HG03571 (cell line): Measurements from ENCODE around the gene ATXN2L.
"Not testable (repeated sequence)": the region's sequence is repeated elsewhere in the genome, so short reads cannot be mapped to it uniquely, and the experiment has no call there.

Experiments used
- ATAC-seq: cut with Tn5 transposase; IDR thresholded peaks from one replicate; pipeline ENCODE4 v1.9.1; 2021; ENCODE audit not compliant: unreplicated experiment

The ATXN2L gene

DNA sequence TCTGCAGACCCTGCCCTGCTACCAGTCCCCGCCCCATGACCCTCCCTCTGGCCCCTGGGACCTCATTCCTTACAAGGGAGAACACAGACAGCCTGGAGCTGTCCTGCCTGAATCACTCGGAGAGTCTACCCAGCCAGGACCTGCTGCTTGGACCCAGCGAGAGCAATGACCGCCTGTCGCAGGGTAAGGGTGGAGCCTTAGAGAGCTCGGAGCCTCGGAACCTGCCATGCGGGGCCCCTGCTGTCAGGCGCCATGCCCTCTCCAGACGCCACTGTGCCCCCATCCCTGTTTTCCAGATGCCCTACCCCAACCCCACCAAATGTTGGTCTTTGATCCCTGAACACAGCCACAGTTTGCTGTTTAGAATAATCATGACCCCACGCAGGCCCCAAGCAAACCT lies 46.4 kb downstream of the ATXN2L start:
- ATAC-seq: no peak

DNA sequence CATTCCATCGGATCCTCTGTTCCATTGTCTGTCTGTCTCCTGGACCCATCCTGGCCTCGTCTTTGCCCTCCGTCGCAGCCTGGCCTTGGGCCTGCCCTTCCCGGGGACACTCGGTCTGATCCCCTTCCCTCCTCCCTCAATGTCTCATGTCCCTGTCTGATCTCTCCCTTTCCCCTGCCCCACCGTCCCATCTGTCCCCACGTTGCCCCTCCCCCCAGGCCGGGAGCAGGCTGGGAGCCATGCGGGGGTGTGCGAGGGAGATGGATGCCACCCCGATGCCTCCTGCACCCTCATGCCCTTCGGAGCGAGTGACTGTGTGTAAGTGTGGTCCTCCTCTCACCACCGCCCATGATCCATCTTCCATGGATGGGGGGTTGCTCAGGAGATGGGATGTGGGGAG lies 50.2 kb downstream of the ATXN2L start:
- ATAC-seq: no peak

DNA sequence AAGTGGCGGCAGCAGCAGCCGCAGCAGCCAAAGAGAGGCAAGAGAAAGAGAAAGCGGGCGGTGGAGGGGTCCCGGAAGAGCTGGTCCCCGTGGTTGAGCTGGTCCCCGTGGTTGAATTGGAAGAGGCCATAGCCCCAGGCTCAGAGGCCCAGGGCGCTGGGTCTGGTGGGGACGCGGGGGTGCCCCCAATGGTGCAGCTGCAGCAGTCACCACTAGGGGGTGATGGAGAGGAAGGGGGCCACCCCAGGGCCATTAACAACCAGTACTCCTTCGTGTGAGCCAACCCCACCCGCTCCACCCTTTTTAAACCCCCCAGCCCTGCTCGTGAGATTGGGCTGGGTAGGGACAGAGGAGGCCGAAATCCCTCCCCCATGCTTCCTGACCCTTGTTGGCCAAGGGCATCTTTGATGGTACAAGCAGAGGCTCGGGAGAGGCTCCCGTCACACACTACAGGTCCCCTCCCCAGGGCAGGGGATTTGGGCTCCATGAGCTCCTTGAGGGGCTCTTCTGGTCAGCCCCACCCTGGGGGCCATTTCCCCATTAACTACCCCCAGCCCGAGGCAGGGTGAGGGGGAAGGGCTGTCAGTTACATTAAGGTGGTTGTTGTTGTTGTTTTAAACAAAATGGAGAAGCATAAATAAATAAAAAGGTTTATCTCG lies 50.9 kb downstream of the ATXN2L start:
- no peak for ATAC-seq

DNA sequence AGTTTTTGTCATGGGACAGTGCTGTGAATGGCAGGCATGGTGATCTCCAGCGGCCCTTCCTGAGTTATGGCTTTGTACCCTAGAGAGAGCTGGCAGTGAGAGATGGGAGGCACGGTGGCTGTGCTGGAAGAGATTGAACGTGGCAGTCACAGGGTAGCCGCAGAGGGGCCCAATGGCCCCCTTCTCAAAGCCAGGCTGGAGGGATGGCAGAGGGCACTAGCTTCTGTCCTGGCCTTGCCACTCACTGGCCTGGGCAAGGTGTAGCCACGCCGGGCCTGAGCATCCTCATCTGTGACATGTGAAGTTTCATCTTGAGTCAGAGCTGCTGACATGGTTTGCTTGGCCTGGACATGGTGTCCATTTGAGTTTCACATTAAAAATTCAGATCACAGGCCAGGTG lies 51.6 kb downstream of the ATXN2L start:
- ATAC-seq: no peak

DNA sequence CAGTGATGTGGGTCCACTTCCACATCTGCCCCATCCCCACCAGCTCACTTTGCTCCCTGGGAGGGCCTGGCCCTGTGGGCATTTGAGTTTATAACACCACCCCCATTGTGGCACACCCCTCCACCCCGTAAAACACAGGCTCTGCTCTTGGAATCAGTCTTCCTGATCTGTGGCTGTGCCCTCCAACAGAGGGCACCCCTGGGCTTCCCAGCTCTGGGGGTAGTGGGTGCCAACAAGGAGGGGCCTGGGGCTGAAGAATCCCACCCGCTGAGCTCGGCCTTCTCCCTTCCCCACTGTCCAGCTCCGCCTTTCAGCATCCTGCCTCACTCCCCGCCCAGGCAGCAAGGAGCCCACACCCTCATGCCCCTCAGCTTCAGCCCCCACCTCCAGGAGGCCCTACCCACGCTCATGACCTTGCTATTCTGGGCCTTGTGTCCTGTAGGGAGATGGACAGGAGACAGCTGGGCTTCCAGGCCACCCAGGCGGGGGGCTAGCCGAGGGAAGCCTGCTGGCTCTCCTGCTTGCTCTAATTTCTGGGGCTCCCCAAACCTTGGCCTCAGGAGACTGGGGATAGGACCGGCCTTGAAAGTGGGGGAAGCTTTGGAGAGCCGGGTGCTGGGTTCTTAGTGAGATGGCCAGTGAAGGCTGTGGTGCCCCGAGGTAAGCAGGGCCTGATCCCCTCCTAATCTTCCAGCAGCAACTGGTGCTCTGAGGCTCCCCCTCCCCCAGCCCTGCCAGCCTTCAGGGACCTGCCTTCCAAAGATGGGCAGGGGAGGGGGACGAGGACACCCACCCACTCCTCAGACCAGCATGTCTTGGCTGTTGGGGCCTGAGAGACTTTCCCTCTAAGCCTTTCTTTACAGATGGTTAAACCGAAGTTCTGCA lies 52.6 kb downstream of the ATXN2L start:
- ATAC-seq: no peak

DNA sequence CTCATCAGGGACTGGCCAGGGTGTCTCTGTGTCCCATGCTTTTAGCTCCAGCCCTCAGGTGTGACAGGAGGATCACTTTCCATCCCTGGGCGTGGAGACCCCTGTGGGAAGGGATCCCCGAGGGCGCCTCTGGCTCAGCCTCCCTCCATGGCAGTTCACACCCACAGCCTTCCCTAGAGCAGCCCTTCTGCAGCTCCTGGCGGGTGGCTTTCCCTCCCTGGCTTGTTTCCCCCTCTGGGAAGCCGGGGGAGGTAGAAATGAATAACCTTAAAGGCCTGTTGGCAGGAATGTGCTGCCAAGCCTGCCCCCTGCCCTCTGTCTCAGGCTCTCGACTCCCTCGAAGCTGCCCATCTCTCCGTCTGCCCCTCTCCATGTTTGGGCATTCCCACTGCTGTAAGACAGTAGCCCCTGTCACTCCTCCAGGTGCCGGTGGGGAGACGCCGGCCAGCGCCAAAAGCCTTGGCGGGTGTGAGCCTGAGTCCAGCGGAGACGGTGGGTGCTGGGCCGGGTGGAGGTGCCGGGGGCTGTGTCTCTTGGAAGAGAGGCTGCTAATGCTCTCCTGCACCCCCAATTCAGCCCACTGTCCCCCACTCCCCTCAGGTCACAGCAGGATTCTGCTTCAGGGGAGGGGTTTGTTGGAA lies 53.3 kb downstream of the ATXN2L start:
- ATAC-seq: no peak

DNA sequence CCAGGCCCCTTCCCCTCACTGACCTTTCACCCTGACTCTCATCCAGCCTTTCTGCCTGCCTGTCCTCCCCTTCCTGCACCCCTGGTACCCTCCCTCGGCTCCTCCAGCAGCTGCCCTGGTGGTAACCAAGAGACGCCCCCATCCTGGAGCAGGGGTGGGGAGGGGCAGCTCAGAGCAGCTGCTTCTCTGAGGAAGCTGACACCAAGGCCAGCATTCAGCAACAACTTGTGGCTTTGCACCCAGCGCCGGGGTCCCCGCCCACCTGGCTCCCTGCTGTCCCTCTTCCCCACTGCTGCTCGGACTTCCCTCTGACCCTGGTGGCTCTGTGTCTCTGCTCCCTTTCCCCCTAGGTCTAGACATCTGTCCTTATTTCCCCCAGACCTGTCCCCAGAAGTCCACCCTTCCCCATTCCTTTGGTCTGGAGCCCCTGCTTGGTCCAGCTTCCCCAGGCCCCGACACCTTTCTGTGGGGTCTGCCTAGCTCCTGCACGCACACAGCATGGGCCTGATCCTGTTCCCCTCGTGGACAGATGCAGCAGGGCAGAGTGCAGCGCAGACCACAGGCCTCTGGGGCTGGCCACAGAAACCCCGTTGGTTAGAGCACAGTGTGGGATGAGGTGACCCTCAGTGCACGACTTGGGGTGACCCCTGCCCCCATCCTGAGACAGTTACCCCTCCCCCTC lies 54.3 kb downstream of the ATXN2L start:
- ATAC-seq: no peak

DNA sequence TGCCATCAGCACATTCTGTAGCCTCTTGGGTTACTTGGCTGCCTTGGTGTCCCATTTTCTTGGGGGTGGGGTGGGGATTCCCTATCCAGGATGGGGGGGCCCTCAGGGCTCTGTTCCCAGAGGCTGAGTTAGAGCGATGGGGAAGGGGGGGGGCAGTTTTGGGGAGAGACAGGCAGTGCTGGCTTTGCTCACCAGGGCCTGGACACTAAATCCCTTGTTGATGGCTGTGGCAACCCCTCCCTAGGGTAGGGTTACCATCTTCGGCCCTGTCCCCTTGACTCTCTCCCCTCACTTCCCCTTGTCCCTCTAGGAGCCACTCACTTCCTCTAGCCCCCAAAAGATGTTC lies 54.8 kb downstream of the ATXN2L start:
- no peak for ATAC-seq

DNA sequence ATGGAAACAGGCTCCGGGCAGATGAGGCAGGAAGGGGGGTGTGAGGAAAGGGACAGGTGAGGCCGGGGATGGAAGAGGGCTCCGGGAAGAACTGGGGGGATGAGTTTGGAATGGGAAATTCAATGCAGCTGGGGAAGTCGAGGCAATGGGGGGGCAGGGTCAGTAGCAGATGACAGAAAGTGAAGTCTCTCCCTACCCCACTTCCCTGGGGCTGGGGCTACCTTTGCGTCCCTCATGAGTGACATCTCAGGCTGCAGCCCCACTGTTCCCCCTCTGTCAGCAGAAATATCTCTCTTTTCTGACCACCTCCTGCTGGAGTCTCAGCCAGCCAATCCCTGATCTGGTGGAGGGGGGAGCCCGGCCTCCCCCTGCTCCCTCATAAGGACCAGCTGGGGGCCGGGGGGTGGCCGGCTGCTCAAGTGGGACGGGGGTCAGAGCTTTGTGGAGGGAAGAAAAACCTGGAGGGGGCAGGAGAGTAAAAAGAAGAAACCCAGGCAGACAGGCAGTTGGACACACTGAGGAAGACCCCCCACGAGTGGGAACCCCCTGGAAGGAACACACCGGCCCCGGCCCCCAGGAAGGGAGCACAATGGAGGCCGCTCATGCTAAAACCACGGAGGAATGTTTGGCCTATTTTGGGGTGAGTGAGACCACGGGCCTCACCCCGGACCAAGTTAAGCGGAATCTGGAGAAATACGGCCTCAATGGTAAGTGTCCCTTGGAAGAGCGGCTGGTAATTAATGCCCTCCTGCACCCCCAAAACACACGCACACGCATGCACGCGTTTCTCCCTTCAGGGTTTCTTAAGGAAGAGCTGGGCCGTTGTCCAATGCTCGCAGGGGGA lies 55.5 kb downstream of the ATXN2L start, which contains the start of gene ATP2A1:
TSS of gene ATP2A1 (plus strand) at position 406 of the 844 bp plus-strand sequence. CDS start at position 590, 184 bp downstream.
- no peak for ATAC-seq

DNA sequence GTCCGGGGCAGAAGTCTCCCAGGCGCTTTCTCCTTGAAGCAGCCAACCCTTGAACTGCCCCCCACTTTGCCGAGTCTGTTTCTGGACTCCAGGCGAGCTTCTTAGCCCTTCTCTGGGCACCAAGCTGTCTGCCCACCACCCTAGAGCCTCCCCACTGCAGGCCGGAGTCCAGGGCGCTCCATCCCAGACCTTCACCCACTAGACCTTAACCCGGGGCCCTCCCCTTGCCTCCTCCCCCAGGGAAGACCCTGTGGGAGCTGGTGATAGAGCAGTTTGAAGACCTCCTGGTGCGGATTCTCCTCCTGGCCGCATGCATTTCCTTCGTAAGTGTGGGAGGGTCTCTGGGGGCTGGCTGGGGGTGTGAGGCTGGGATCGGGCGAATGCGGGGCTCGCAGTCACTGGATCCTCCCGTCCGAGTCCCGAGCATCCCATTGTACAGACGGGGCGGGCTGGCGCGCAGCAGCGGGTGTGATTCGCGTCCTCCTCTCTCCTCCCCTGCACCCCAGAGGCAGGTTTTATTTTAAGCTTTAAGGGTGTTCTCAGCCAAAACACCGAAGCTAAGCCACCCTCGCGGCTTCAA lies 56.6 kb downstream of the ATXN2L start:
- ATAC-seq: no peak

DNA sequence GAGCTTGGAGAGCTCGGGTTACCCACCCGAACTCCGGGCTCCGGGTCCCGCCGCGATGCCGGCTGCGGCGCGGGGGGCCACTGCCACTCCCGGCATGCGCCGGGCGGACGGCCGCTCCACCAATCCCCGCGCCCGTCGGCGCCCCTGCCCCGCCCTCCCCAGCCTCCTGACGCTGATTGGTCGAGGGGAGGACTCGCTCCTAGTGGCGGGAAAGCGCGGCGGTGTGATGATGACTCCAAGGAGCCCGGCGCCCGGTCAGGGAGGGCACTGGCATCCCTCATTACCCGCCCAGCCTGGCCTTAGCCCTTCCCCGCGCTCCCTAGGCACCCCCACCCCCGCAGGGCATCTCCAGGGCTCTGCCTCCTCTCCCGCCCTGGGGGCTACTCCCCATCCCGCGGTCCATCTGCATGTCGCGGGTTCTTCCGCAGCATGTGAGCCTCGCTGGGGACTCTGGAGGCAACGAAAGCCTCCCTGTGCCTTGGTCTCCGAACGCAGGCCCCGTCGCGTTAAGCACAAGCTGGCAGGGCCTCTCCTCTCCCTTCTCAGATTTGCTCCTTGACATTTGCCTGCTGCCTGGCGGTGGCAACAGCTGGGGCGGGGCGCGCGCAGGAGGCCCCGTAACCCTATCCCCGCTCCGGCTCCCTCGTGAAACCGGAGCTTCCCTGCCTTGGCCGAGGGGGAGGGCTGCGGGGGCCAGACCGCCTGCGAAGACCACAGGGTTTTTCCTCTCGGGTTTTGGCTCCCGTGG lies 57.2 kb downstream of the ATXN2L start:
- peak; percentile 65 for ATAC-seq

DNA sequence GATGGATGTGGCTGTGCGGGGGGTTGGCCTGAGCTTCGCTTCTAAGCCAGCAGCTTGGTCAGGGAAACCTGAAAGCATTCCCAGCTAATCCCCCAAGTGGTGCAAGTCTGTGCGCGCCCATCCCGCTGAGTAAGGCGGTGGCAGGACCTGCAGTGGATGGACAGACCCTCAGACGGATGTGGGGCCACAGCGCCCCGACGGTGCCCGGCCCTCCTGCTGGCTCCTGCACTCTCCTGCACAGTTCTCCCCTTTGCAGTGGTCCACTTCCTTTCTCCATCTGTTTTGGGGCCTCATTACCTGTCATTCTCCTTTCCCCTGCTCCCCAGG lies 57.8 kb downstream of the ATXN2L start:
- ATAC-seq: no peak

DNA sequence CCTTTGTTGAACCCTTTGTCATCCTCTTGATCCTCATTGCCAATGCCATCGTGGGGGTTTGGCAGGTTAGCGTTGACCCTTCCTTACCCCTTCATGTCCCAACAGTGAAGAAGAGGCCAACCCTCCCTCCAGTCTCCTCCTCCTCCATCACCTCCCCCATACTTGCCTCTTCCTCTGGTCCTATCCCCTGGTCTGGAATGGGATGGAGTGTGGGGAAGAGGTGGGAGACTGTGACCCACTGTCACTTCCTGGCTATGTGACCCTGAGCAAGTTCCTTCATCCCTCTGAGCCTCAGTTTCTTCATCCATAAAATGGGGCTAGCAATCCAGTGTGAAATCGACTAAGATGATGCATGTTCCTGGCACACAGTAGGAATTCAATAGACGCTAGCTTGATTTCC lies 58.2 kb downstream of the ATXN2L start:
- ATAC-seq: no peak

DNA sequence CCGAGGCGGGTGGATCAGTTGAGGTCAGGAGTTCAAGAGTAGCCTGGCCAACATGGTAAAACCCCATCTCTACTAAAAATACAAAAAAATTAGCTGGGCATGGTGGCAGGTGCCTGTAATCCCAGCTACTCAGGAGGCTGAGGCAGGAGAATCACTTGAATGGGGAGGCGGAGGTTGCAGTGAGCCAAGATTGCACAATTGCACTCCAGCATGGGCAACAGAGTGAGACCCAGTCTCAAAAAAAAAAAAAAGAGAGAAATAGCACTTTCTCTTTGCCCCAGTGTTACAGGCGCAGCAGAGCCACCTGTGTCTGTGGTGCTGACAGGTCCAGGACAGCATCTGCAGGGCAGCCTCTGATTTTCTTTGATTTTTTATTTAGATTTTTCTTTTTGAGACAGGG lies 58.8 kb downstream of the ATXN2L start:
- ATAC-seq: not testable (repeated sequence)

DNA sequence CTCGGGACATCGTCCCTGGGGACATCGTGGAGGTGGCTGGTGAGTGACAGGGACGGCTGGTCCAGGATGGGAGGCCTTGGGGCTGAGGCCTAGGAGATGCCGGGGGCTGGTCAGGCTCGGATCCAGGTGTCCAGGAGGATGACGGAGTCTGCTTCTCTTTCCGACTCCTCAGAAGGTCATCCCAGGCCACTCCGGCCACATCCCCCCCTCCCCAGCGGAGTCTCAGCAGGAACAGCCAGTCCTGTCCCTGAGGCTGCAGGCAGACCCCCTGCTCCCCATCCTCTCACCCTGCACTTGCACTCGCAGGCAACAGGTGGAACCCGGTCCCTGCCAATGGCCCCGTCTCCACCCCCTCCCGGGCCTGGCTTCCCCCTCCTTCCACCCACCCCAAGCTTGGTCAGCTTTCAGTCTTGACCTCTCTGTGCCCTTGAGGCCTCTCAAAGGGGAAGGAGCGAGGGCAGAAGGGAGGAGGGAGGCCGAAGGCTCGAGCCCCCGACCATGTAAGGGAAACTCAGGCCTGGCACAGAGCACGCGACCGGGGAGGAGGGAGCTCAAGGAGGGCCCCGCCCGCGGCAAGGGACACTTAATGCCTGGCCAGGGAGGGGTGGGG lies 59.9 kb downstream of the ATXN2L start:
- no peak for ATAC-seq

DNA sequence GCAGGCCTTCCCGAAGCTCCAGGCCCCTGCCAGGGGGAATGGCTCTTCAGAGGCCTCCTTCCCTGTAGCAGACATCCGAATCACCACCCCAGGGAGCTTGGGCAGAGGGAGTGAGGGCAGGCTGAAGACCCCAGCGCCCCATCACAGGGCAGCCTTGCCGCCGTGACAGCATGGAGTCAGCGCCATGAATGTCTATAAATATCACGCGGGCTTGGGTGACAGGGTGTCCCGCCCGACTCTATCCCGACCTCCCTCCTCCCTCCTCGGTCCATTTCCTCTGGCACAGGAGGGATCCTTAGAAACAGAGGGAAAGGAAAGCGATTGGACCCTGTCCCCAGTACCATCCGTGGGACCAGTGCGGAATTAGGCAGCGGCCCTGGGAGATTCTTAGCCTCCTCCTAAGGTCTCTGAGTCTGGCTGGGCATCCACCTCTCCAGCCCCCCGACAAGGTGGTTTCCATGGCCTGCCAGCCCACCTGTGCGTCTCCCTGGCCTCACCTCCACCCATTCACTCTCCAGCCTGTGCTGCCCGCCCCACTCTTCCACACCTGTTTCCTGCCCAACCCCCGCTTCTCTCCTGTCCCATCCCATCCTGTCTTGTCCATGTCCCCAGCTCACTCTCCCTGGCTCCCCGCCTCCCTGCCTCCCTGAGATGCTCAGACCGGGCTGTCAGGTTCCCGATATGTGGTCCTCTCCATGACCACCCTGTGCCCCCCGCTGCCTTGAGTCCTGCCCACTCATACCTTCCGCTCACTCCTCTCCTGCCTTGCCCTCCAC lies 60.6 kb downstream of the ATXN2L start:
- no peak for ATAC-seq

DNA sequence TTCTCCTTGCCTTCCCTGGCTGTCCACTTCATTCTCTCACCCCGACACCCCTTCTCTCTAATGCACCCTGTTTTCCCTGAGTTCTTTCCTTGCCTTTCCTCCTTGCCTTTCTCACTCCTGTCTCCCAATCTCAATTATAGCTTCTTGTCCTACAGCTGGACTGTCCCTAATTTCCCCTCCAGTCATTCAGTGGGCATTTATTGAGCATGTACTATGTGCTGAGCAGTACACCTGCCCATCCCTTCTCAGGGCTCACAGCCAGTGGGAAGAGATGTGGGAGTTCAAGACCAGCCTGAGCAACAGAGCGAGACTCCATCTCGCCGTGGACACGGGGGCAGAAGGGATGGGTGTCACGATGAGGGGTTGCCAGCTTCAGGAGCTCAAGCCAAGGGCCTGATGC lies 61.2 kb downstream of the ATXN2L start:
- ATAC-seq: no peak
